ENCODE results near the gene PTGIS.

PTGIS gene

DNA sequence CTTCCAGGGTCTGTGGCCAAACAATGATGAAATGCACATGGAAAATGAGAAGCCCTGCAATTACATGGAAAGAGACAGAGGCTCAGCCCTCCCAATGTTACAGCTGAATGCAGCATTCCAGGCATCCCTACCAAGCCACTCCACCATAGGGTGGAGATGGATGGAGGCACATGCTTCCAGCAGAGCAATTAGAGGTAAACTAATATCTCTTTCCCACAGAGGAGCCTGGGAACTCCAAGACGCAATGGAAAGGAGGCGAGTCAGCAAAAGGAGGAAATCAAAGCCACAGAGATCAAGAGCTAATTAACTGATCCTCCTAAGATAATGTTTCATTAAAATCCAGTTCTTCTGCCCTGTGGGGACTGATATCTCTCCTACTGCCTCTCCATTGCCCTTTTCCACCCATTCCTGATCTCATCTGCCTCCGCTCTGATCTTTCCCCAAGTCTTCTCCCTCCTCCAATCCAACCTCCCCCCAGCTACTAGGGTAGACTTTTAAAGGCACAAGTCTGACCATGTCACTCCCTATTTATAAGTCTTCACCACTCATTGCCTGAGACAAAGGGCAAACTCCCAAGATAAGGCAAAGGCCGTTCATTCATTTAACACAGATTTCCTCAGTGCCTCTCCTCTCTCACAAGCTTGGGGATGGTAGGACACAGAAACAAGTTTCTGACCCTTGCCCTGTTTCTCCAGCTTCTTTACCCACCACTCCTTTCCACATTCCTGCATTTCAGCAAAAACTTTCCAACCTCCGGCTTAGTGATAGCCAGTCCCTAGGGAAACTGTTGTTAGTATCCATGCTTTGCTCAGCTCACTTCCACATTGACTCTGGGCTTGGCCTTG is 71.2 kb downstream of the PTGIS start:
- DNase-seq (ENCODE audit: low read depth in 3 of 3) = no peak

DNA sequence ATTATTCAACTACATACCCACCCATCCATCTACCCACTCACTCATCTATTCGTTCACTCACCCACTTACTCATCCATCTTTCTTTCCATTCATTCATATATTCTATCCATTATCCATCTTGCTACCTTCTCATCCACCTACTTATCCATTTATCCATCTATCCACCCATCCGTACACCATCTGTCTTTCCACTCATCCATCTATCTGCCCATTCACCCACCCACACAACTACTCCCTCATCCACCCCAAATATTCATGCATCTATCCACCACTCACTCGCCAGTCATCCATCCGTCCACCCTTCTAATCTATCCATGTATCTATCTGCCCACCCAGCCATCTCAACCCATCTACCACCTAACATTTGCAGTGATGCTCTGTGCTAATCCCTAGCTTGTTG is 71.9 kb downstream of the PTGIS start:
- DNase-seq (ENCODE audit: low read depth in 3 of 3) = no peak

DNA sequence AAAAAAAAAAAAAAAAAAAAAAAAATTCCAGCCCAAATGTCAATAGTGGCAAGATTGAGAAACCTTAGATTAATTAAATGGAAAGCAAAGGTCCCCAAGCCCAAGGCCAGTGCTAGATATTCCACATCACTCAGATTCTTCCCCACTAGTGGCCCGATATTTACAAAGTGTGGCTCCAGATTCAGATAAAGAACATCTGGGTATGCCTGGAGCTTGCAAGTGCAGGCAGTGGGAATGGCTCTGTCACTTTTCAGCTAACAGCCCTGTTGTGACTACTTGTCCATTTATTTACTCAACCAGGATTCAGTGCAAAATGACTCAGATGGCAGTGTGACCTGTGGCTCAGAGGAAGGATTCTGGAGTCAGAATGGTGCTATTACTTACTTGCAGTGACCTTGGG is 77.2 kb downstream of the PTGIS start:
- DNase-seq (ENCODE audit: low read depth in 3 of 3) = no peak

DNA sequence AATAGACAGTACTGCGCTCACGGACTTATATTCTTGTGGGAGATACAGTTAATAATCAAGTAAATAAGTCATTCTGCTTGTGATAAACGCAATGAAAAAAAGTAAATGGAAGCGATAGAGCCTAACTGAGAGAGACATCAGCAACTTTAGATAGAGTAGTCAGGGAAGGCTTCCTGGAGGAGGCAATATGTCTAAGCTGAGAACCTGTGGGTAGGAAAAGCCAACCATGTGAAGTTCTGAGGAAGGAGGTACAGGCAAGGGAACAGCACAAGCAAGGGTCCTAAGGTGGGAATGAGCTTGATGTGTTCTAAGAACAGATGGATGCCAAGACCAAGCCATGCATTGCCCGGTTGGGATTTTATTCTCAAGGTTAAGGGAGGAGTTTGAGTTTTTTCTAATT is 78.2 kb downstream of the PTGIS start:
- no peak for DNase-seq (ENCODE audit: low read depth in 3 of 3)

DNA sequence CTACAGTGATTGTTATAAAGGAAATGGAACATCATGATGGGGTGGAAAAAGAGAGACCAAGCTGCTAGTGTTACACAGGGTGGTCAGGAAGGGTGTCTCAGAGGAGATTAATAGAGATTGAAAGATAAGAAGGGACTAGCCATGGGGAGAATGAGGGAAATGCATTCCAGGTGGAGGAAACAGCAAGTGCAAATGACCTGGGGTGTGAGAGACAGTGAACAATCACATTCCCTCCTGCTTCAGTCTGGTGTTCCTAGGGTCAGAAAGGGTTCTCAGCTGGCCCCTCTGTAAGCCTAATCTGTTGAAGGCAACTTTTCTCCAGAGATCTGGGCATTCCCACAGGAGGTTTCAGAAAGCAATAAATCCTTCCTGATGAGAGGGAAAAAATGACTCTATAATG is 81.9 kb downstream of the PTGIS start:
- no peak for DNase-seq (ENCODE audit: low read depth in 3 of 3)

DNA sequence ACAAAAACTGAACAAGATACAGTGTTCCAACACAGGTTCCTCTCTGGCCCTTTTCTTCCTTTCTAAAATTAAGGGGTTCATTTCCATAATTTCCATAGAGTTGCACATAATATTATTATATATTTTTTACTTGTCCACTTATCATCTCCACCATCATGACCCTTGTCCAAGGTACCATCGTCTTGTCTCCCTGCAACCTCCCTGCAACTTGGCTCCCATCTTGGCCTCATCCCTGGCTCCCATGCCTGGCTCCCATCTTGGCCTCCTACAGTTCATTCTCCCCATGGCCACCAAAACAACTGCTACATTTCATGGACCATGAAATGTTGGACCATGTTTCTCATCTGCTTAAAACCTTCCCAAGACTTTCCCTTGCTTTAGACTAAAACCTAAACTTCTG is 82.4 kb downstream of the PTGIS start:
- DNase-seq (ENCODE audit: low read depth in 3 of 3) = no peak

DNA sequence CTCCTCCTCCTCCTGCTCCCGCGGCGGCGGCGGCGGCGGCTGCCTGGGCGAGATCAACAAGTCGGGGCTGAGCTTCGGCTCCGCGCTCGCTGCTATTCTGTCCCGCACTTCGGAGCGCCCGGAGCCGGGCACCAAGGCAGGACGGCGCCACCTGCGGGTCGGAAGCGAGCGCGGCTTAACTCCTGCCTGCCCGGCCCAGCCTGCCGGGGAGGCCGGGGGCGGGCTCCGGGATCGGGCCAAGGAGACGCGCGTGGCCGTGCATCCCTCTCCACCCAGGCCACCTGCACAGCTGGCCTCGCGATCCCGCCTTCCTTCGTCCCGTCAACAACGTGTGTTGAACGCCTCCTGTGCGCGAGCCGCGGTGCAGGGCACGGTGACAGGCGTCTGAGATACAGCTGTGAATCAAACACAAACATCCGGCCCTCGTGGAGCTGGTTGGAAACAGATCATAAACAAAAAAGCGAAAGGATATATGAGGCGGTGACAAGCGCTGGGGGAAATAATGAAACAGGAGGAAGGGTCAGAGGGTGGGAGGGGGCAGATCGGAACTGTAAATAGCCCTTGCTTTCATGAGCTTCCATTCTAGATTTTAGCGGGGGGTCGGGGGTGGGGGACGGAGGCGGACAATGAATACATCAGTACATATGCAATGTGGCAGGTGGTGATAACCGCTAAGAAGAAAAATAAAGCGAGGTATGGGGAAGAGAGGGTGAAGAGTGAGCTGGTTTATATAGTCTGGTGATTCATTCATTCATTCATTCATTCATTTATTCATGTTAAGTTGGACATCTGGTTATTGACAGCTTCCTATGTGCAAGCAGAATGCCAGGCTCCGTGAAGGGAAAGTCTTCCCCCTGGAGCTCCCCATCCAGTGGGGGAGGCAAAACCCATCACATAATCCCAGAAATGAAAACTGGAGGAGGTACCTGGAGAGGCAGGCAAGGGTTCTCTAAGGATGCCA is 83.5 kb downstream of the PTGIS start:
- DNase-seq (ENCODE audit: low read depth in 3 of 3) = peak; percentile 51 to 72 (median 55)

DNA sequence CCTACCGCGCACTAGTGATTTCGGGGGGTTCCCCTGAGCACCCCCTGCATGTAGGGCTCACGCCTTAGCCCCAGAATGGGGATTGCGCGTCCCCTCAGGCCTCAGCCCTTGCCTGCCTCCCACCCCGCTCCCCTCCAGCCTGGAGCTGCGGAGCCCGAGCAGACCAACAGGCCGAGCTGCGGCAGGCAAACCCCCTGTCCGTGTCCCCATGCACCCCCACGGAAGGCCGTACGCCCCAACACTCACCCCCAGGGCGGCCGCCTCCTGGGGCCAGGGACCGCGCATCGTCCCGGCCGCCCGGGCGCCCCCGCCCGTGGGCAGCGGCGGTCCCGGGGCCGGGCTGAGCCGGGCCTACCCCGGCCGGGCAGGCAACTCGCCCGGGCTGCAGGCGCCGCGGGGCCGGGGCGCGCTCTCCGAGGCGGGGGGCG is 84.2 kb downstream of the PTGIS start:
- DNase-seq (ENCODE audit: low read depth in 3 of 3) = no peak

DNA sequence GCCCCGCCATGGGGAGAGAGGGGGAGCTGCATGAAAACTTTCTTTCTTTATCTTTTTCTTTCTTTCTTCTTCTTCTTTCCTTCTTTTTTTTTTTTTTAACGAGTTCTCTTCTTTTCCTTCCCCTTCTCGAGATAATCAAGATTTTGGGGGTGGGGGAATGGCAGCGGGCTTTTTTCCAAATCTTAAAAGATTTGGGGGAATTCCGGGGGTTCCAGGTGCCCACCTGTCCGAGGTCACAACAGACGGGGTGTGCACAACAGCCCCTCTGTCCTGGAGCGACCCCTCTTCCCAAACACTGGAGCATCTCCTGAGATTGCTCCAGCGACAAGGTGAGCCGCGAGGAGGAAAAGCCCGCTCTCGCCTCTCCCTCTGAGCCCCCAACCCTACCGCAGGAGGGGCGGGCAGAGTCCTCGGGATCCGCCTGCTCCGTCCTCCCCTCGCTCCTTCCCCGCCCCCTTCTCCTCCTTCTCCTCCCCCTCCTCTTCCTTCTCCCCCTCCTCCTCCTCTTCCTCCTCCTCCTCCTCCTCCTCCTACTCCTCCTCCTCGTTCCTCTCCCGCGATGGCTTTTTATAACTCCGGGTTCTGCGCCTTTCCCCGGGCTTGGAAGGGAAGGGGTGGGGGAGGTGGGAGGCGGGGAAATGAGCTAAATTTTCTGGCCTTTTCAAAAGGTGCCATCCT is 84.8 kb downstream of the PTGIS start:
- DNase-seq (ENCODE audit: low read depth in 3 of 3) = no peak

DNA sequence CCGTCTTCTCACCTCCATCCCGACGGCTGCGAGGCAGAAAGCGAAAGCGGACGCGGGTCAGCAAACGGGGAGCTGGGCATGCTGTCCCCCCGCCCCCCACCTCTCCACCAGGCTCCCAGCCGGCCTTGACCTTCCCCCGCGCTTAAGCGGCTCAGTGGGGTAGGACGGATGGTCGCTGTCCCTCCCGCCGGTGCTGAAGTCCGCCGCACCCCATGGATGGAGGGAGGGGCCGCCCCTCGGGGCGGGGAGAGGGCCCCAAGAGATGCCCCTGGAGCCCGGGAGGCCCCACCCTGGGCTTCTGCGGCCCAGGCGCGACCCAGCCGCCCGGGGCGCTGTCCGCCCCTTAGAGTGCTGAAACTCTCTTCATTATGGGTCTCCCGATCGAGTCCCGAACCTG is 85.3 kb downstream of the PTGIS start, which contains the start of gene KCNB1:
Gene KCNB1 (minus strand): TSS at position 48 of the 397 bp plus-strand sequence. CDS start 188 bp downstream, outside the sequence.
- peak; percentile 9 to 31 (median 16) for DNase-seq (ENCODE audit: low read depth in 3 of 3)

DNA sequence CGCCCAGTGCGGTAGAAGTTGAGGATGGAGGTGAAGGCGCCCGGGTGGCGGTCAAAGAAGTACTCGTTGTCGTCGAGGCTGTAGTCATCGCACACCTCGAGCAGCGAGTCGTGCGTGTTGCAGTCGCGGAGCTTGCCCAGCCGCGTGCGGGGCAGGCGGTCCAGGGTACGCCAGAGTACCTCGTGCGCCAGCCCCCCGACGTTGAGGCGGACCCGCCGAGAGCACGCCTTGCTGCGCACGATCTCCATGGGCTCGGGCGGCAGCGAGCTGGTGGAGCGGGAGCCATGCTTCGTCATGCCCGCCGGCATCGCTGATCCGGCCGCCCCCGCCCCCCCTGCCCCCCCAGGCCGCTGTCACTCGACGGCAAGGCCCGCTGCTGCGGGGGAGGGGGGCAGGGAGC is 85.8 kb downstream of the PTGIS start:
- no peak for DNase-seq (ENCODE audit: low read depth in 3 of 3)

DNA sequence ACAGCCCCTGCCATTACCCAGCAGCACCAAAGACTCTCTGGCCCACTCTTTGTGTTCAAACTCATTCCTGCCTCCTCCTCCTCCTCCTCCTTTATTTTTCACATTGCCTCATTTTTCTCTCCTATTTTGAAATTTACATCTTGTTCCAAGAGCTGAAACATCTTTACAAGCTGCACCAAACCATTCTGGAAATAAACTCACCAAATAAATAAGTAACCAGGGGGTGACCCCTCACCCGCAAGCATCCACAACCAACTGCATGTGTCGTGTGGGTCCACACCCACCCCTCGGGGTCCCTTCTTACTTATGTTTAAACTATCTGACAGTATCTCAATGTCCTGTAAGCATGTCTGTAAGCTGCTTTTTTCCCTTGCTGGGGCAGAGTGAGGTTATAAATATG is 86.8 kb downstream of the PTGIS start:
- no peak for DNase-seq (ENCODE audit: low read depth in 3 of 3)

DNA sequence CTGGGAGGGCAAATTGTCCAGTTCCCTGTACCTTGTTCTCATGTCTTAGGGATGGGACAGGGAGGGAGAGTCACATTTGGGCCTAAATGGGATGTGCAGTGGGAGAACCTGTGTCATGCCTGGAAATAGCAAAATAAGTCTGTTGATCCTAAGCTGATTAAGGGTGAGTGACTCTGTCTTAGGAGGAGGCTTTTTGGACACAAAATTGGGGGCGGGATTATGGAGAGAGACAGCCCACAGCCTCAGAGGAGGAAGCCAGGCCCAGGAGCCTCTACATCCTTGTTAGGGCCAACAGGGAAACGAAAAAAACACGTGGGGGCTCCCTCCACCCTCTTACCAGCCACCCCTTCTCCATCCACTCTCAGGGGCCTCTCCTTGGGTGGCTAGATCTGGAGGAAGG is 87.7 kb downstream of the PTGIS start:
- no peak for DNase-seq (ENCODE audit: low read depth in 3 of 3)

DNA sequence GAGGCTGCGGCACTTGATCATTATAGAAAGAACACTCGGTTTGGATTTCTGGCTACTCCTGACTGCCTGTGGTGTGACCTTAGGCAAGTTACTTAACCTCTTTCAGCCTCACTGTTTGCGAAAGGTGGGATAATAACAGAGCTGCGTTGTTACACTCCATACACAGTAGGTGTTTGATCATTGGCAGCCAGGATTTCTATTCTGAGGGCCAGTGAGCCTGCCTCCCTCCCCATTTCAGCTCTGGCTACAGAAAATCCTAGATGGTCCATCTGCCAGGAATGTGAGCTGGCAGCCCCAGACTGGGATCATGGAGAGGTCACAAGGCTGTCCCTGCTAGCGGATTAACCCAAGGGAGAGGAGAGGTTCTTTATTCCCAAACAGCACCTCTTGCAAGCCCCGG is 88.2 kb downstream of the PTGIS start:
- DNase-seq (ENCODE audit: low read depth in 3 of 3) = no peak

DNA sequence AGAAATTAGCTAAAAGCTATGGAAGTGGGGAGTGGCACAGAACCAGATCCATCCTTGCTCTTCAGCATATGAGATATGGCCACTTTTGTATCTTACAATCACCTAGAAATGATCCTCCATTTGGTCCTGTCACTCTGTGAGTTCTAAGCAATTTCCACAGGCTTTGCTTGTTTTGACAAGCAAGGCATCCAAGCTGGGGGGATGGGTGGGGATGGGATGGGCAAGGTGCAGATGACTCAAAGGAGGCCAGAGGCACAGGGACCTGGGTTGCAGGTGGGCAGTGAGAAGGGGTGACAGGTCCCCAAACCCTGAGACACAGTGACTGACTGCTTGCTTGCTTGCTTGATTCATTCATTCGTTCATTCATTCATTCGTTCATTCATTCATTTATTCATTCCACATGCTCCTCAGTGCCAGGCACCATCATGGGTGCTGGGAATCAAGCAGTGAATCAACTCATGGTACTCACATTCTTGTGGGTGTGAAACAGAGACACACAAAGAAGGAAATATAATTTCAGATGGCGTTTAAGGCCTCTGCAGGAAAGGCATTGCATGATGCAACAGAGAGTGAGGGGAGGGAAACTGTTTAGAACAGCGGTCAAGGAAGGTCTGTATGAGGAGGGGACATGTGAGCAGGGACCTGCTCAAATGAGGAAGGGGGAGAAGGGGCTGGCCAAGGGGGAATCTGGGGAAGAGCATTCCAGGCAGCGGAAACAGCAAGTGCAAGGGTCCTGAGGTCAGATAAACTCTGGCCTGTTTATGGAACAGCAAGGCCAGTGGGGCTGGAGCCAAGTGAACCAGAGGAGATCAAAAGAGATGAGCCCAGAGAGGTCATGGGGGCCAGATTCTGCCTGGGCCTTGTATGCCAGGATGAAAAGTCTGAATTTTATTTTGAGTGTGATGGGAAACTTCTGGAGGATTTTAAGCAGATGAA is 88.9 kb downstream of the PTGIS start:
- DNase-seq (ENCODE audit: low read depth in 3 of 3) = no peak

DNA sequence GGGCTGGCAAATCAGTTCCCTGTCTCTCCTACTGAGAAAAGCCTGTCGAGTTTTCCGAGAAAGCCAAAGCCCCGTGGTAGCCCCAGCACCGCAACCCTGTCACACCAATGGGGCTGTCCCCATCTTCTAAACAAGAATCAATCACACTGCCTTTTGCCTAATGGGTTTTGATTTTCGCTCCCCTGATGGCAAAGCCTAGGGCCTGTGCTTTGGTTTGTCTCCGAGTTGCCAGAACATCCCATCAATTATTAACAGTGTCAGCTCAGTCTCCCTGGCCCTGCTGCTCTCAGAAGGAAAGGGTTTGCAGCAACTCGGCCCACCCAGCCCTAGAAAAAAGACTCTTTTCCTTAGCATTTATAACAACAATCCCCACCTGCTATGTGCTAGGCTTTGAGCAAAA is 89.7 kb downstream of the PTGIS start:
- DNase-seq (ENCODE audit: low read depth in 3 of 3) = no peak

DNA sequence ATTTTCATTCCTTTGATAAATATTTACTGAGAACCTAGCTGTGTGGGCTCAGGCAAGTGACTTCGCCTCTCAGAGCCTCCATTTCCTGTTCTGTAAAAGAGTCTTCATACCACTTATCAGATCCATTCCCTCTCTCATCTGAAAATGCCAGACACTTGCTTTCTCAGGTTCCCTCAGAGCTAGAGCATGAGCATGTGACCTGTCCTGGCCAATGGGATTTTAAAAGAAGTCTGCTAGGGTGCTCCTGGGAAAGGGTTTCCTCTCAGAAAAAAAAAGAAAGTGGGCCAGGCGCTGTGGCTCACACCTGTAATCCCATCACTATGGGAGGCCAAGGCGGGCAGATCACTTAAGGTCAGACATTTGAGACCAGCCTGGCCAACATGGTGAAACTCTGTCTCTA is 90.7 kb downstream of the PTGIS start:
- DNase-seq (ENCODE audit: low read depth in 3 of 3) = no peak

DNA sequence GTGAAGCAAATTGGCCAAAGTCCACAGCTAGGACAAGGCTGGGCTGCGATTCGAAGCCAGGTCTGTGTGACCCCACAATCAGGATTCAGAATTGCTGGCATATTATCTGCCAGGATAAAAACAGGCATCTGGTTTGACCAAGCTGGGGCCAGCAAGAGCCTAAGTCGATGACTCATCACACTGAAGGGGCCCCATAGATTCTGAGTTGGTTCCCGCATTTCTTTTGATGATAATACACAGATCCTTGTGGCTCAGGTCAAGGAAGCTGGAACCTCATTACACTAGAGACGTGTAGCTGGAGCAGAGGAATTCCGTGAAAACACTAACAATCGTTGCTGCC is 92.0 kb downstream of the PTGIS start:
- no peak for DNase-seq (ENCODE audit: low read depth in 3 of 3)

DNA sequence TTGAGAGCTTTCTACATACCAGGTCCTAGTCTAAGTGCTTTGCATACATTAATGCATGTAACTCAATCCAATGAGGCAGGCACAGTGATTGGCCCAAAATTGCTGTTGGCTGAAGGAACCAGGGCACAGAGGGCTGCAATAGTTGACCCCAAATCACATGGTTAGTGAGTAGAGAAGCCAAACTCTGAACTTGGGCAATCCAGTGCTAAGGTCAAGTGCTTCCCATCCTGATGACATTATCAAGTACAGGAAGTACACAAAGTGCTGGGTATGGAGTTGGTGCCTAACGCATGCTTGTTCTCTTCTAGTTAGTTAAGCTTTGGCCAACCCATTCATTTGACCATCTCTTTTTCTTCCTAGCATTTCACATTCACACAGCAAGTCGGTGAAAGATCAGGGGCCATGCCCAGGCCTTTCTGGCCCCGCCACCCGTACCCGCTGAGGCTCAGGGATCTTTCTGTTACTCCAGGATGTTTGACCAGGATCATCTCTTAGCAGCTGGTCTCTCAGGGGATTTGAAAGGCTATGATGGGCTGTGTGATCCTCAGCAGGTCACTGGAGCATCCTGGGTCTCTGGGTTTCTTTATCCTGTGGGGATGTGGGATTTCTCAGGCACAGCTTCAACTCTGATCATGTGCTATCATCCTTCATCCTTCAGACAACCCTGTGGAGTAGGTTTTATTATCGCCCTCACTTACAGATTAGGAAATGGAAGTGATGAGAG is 92.5 kb downstream of the PTGIS start:
- DNase-seq (ENCODE audit: low read depth in 3 of 3) = no peak

DNA sequence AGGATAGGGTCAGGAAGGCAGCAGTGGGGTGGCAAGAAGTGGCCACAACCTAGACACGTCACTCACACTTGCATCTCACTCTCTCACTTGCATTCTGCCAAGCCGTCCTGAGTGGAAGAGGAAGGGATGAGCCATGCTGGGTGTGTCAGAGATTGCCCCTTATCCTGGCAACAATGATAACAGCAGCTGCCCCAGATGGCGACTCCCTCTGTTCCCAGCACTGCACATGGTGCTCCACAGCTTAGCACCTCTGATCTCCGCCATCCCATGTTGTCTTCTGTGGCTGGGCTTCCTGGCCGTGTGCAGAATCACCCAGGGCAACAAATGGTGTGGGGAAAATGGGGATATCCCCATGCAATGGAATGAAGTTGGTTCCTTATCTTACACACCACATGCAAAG is 96.5 kb downstream of the PTGIS start:
- no peak for DNase-seq (ENCODE audit: low read depth in 3 of 3)

Data from stimulated activated CD4-positive, alpha-beta T cell treated with anti-CD3 and anti-CD28 coated beads, TNF-alpha, amount 100 ng/mL, for 48 hours (primary cell).